B cell (primary cell): ENCODE results near the gene TRHDE. TPM values are rescaled to one million over a fixed set of nuclear protein-coding genes. Genes with fewer than 3 reads are reported as not detected.

Source experiments
- ATAC-seq: fragments of 200-7000 bp; cut with Tn5 transposase; one replicate; pipeline ENCODE4 v1.10.0; 2021; ENCODE audit warnings: low read depth, mild to moderate bottlenecking, moderate number of reproducible peaks, moderate library complexity
- CTCF ChIA-PET: fragments of 350-600 bp; sonication (Branson Sonifier 250); formaldehyde crosslinking; loops from one replicate; lab custom pipeline; 2021; ENCODE audit warnings: antibody characterized with exemption, inconsistent platforms; lab: Charles Lee
- POLR2A ChIA-PET: fragments of 350-600 bp; sonication (Branson Sonifier 250); formaldehyde crosslinking; loops from one replicate; lab custom pipeline; 2021; ENCODE audit warnings: antibody characterized with exemption; lab: Charles Lee
- DNase-seq: peaks from one replicate; pipeline ENCODE4 v3.0.0; 2013
- H2AFZ ChIP-seq: 2 replicates; pipeline ENCODE4 v1.6.1; 2012; ENCODE audit warnings: mild to moderate bottlenecking, low read depth, low read length; ENCODE audit not compliant: insufficient read depth, poor library complexity, severe bottlenecking
- H3K27ac ChIP-seq, 2 donors: 1 replicate in 1 of 2; 2 replicates in 1 of 2; pipeline ENCODE4 v1.5.1; 2012 to 2013; ENCODE audit warnings: low read length in 2 of 2, mild to moderate bottlenecking in 2 of 2, moderate library complexity in 1 of 2
- H3K27me3 ChIP-seq, 4 experiments: fragments of 200-600 bp in 1 of 4; sonication (generic) in 1 of 4; replicated peaks in 1 of 4; 1 replicate in 2 of 4; 2 replicates in 2 of 4; pipeline versions ENCODE4 v1.6.1 to v1.7.0; 2013 to 2016; ENCODE audit warnings: low read length in 3 of 4, mild to moderate bottlenecking in 2 of 4, mixed read lengths in 1 of 4, moderate library complexity in 1 of 4; ENCODE audit not compliant: insufficient read depth in 4 of 4, control insufficient read depth in 3 of 4; ENCODE audit errors: control extremely low read depth in 1 of 4
- H3K36me3 ChIP-seq, 2 experiments: replicated peaks in 1 of 2; 1 replicate in 1 of 2; 2 replicates in 1 of 2; pipeline versions ENCODE4 v1.6.1 to v1.7.1; 2013; ENCODE audit warnings: low read length in 1 of 2; ENCODE audit not compliant: insufficient read depth in 2 of 2, control insufficient read depth in 1 of 2; ENCODE audit errors: control extremely low read depth in 1 of 2, extremely low read depth in 1 of 2
- H3K4me1 ChIP-seq, 2 donors: fragments of 200-600 bp in 1 of 2; sonication (generic) in 1 of 2; 1 replicate in 1 of 2; 2 replicates in 1 of 2; pipeline versions ENCODE4 v1.5.1 to v1.6.1; 2013 to 2017; ENCODE audit warnings: low read length in 2 of 2; ENCODE audit not compliant: control insufficient read depth in 2 of 2, insufficient read depth in 2 of 2
- H3K4me2 ChIP-seq: replicated peaks from 2 replicates; pipeline ENCODE3; 2012; ENCODE audit warnings: mild to moderate bottlenecking, low read depth, low read length; ENCODE audit not compliant: poor library complexity, severe bottlenecking
- H3K4me3 ChIP-seq, 5 experiments: fragments of 200-600 bp in 1 of 5; sonication (generic) in 1 of 5; 1 replicate in 3 of 5; 2 replicates in 2 of 5; pipeline versions ENCODE4 v1.5.1 to v1.7.0; 2011 to 2016; ENCODE audit warnings: low read length in 4 of 5, mild to moderate bottlenecking in 4 of 5, low read depth in 2 of 5, control low read depth in 1 of 5, moderate library complexity in 1 of 5; ENCODE audit not compliant: insufficient read depth in 1 of 5; ENCODE audit errors: control extremely low read depth in 1 of 5, extremely low read depth in 1 of 5
- H3K79me2 ChIP-seq: fragments of 200-600 bp; sonication (generic); one replicate; pipeline ENCODE4 v1.6.0; 2016; ENCODE audit warnings: low read length; ENCODE audit not compliant: control insufficient read depth, insufficient read depth
- H3K9ac ChIP-seq: fragments of 200-600 bp; sonication (generic); 2 replicates; pipeline ENCODE4 v1.6.1; 2017; ENCODE audit warnings: mild to moderate bottlenecking, low read length, moderate library complexity
- H3K9me3 ChIP-seq, 3 donors: one replicate each; pipeline versions ENCODE4 v1.6.1 to v1.7.1; 2013; ENCODE audit warnings: low read length in 2 of 3; ENCODE audit not compliant: control insufficient read depth in 2 of 3, insufficient read depth in 1 of 3; ENCODE audit errors: control extremely low read depth in 1 of 3
- H4K20me1 ChIP-seq: 2 replicates; pipeline ENCODE4 v1.6.0; 2012; ENCODE audit warnings: mild to moderate bottlenecking, low read length; ENCODE audit not compliant: insufficient read depth, control insufficient read depth, poor library complexity, severe bottlenecking
- H3K27ac Mint-ChIP-seq: one replicate; pipeline ENCODE4 v1.8.0; 2021; ENCODE audit warnings: mixed read lengths
- H3K27me3 Mint-ChIP-seq: one replicate; pipeline ENCODE4 v1.8.0; 2021; ENCODE audit warnings: mixed read lengths
- H3K4me1 Mint-ChIP-seq: one replicate; pipeline ENCODE4 v1.8.0; 2021; ENCODE audit warnings: mixed read lengths
- H3K4me3 Mint-ChIP-seq: one replicate; pipeline ENCODE4 v1.8.0; 2021; ENCODE audit warnings: mixed read lengths
- H3K9me3 Mint-ChIP-seq: one replicate; pipeline ENCODE4 v1.8.0; 2022; ENCODE audit warnings: mixed read lengths; ENCODE audit not compliant: insufficient read depth
- EZH2 ChIP-seq: IDR thresholded peaks from 2 replicates; pipeline ENCODE4 v1.6.1; 2012; ENCODE audit warnings: borderline replicate concordance, low read depth, mild to moderate bottlenecking, moderate library complexity, low read length; ENCODE audit not compliant: insufficient read depth, poor library complexity, severe bottlenecking
- WGBS: methylation state at CpG from one replicate; pipeline ENCODE4 v1.1.5; 2013; ENCODE audit warnings: missing lambda C conversion rate; ENCODE audit not compliant: insufficient coverage; 5-methylcytosine and 5-hydroxymethylcytosine counted together
- intact Hi-C: fragments of 100-400 bp; cut with micrococcal nuclease; formaldehyde crosslinking; loops from one replicate; pipeline ENCODE4 v1.10.0; 2022
- polyA plus RNA-seq: library from polyadenylated mRNA; depleted of rRNA; stranded (reverse); fragments of >200 nt; gene quantifications from 2 replicates; pipeline ENCODE4 v1.2.3, GENCODE V29; 2012
- total RNA-seq, 2 donors: library from RNA; stranded (reverse); fragments of 120-200 nt in 1 of 2; gene quantifications; 1 replicate in 1 of 2; 2 replicates in 1 of 2; pipeline versions ENCODE4 v1.2.3 to v1.2.4, GENCODE V29; 2013 to 2022
- TF ChIP-seq, protein P1 (sequence below): fragments of 200-600 bp; IDR thresholded peaks from one replicate; pipeline ENCODE4 v1.8.0; 2022; ENCODE audit warnings: antibody characterized with exemption, mild to moderate bottlenecking

Gene TRHDE
- total and polyA plus RNA-seq, 2 donors (not counting 1 experiment from before 2014, with no cell fraction given) = not detected

DNA sequence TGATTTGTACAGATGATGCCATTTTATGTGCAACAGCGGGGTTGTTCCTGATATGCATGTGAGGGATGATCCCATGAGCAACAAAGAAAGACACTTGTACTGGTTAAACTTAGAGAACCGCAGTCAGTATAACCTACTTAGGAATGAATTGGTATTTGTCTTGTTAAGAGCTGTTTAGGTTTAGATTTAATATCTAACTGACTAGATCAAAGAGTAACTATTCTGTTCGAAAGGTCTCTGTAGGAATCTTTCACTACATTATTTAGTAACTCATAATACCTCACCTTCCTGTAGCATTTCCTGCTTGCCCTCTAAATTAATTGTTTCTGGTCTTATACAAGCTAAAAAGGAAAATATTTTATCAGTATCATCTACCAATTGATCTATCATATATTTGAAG is 350.4 kb downstream of the TRHDE start:
- intact Hi-C loops = no loop called here
- WGBS = no CpG with 5 or more reads among the region's 3 CpGs
- no peak overlapping the region for H2AFZ ChIP-seq
- no peaks in the 10 kb centered on the region for H4K20me1 ChIP-seq
- H3K79me2 ChIP-seq = no peaks in the 10 kb centered on the region
- H3K27me3 ChIP-seq = no peaks in the 10 kb centered on the region
- H3K4me3 ChIP-seq = no peak overlapping the region
- Mint-ChIP-seq H3K4me1 (no peaks in the 10 kb centered on the region), H3K4me3 (no peak overlapping the region), H3K27ac (no peak overlapping the region), H3K27me3 (no peaks in the 10 kb centered on the region), H3K9me3 (peaks cover 3% of the 10 kb centered on the region)
- H3K4me2 ChIP-seq = no peak overlapping the region
- no peaks in the 10 kb centered on the region for H3K36me3 ChIP-seq
- POLR2A ChIA-PET = no interaction called here
- no peak for ATAC-seq
- no peaks in the 10 kb centered on the region for H3K9me3 ChIP-seq
- CTCF ChIA-PET = no interaction called here
- no peak overlapping the region for H3K27ac ChIP-seq
- H3K4me1 ChIP-seq = no peaks in the 10 kb centered on the region
- TF ChIP-seq, protein P1, sequence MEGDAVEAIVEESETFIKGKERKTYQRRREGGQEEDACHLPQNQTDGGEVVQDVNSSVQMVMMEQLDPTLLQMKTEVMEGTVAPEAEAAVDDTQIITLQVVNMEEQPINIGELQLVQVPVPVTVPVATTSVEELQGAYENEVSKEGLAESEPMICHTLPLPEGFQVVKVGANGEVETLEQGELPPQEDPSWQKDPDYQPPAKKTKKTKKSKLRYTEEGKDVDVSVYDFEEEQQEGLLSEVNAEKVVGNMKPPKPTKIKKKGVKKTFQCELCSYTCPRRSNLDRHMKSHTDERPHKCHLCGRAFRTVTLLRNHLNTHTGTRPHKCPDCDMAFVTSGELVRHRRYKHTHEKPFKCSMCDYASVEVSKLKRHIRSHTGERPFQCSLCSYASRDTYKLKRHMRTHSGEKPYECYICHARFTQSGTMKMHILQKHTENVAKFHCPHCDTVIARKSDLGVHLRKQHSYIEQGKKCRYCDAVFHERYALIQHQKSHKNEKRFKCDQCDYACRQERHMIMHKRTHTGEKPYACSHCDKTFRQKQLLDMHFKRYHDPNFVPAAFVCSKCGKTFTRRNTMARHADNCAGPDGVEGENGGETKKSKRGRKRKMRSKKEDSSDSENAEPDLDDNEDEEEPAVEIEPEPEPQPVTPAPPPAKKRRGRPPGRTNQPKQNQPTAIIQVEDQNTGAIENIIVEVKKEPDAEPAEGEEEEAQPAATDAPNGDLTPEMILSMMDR = no peak
- TF ChIP-seq EZH2 = no peak
- no peak for DNase-seq
- H3K9ac ChIP-seq = no peak overlapping the region

DNA sequence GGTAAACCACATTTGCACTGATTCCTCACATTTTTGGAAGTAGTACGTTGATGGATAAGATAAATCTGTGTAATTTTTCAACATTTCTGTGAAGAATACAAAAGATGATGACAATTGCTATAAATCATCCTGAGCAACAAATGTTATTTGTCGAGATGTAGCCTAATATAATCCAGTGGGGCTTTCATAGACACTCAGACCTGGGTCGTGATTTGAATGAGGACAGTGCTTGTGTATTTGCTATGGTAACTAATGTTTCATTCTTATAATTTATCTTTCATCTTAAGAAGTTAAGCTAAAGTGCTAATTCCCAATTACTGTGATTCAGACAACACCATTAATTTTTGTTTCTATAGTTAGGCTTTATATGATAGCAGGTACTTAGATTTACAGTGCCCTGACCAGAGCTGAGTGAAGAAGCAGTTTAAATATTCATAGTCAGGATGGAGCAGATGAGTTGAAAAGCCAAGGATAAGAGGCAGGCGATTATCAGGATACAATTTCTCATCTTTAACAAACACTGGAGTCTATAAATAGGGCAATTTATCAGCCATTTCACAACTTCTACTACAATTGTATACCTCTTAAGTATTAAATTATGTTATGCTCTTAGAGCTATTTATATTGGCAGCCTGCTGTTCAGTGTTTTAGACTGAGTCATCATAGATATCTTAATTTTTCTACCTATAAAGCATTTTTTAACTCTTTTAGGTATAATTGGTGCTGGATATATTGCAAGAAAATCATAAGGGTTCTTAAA is 359.9 kb downstream of the TRHDE start:
- Histone ChIP-seq H3K79me2 (no peaks in the 10 kb centered on the region), H3K9ac (no peak overlapping the region), H3K27me3 (no peaks in the 10 kb centered on the region), H2AFZ (no peak overlapping the region), H3K9me3 (no peaks in the 10 kb centered on the region), H3K36me3 (no peaks in the 10 kb centered on the region), H4K20me1 (no peaks in the 10 kb centered on the region), H3K4me3 (no peak overlapping the region), H3K4me1 (no peaks in the 10 kb centered on the region), H3K27ac (no peak overlapping the region), H3K4me2 (no peak overlapping the region)
- DNase-seq (no peak), ATAC-seq (no peak)
- POLR2A ChIA-PET = no interaction called here
- no peak for TF ChIP-seq EZH2
- TF ChIP-seq, protein P1 = no peak
- WGBS = 80% methylated on average over 1 of the region's 4 CpGs
- intact Hi-C loops = no loop called here
- H3K27me3 Mint-ChIP-seq = no peaks in the 10 kb centered on the region
- no peak overlapping the region for H3K4me3 Mint-ChIP-seq
- H3K4me1 Mint-ChIP-seq = no peaks in the 10 kb centered on the region
- CTCF ChIA-PET = interaction anchor here (0.7 kb wide), 1 partner anchor 12 kb away, joined by 3 read pairs; no protein-coding TSS in a partner anchor
- H3K9me3 Mint-ChIP-seq = no peaks in the 10 kb centered on the region
- H3K27ac Mint-ChIP-seq = no peak overlapping the region
